T-helper 17 cell (primary cell): Measurements from ENCODE around the gene RPGRIP1L. TPM values are rescaled to one million over a fixed set of nuclear protein-coding genes. Genes with fewer than 3 reads are reported as not detected.

ENCODE experiments used
- ATAC-seq: fragments of 150-1000 bp; cut with Tn5 transposase; 2 replicates; pipeline ENCODE4 v1.10.0; 2021; ENCODE audit warnings: mild to moderate bottlenecking, moderate library complexity
- DNase-seq, 3 donors: peaks; one replicate each; pipeline versions ENCODE4 v3.0.0 to v3.0.0-alpha.2; 2020 to 2021
- H3K9me3 ChIP-seq: one replicate; pipeline ENCODE4 v1.7.0; 2013; ENCODE audit warnings: low read length, mild to moderate bottlenecking; ENCODE audit not compliant: control insufficient read depth, poor library complexity, severe bottlenecking
- H3K27ac Mint-ChIP-seq: one replicate; pipeline ENCODE4 v1.8.0; 2022; ENCODE audit warnings: mild to moderate bottlenecking, moderate library complexity, mixed read lengths
- H3K27me3 Mint-ChIP-seq: one replicate; pipeline ENCODE4 v1.8.0; 2022; ENCODE audit warnings: mixed read lengths
- H3K36me3 Mint-ChIP-seq: one replicate; pipeline ENCODE4 v1.8.0; 2022; ENCODE audit warnings: low read depth, mixed read lengths
- H3K4me1 Mint-ChIP-seq: one replicate; pipeline ENCODE4 v1.8.0; 2022; ENCODE audit warnings: mild to moderate bottlenecking, mixed read lengths
- H3K4me3 Mint-ChIP-seq: one replicate; pipeline ENCODE4 v1.8.0; 2022; ENCODE audit warnings: mild to moderate bottlenecking, moderate library complexity, mixed read lengths
- total RNA-seq, 4 donors: library from RNA in 2 of 4; stranded (reverse) in 2 of 4; gene quantifications; one replicate each; pipeline ENCODE4 v1.2.3 and lab custom pipeline; 2022 to 2026

Gene RPGRIP1L
- total RNA-seq, 2 donors from 2014 or later: 2.1 to 4.1 TPM

DNA sequence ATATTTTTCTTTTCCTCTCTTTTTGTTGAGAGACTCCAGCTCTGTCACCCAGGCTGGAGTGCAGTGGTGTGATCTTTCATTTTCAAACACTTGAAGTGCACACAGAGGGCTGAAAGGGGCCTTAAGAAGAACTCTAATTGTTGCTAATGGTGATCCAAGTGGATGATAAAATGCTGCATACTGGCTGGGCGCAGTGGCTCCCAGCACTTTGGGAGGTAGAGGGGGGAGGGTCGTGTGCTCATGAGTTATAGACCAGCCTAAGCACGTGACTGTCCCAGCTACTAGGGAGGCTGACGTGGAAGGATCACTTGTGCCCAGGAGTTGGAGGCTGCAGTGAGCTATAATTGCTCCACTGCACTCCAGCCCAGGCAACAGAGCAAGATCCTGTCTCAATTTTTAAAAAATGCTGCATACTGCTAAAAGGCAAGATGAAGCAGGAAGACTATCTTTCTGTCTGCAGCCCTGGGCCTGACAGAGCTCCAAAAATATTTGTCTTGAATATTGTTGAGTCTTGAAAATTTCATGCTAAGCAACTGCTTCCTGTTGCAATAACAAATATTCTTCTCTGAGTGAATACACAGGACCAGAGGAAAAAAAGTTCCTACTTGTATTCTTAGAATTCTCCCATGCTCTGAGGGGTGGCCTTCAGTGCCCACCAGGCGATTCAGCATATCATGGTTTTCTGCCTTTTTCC lies 137.0 kb downstream of the RPGRIP1L start:
- Mint-ChIP-seq H3K27ac (no peak overlapping the region), H3K36me3 (peaks cover 5% of the 10 kb centered on the region), H3K4me3 (no peak overlapping the region), H3K4me1 (no peaks in the 10 kb centered on the region), H3K27me3 (peaks cover 8% of the 10 kb centered on the region)
- ATAC-seq (no peak), DNase-seq (no peak)
- H3K9me3 ChIP-seq: peaks cover 4% of the 10 kb centered on the region

DNA sequence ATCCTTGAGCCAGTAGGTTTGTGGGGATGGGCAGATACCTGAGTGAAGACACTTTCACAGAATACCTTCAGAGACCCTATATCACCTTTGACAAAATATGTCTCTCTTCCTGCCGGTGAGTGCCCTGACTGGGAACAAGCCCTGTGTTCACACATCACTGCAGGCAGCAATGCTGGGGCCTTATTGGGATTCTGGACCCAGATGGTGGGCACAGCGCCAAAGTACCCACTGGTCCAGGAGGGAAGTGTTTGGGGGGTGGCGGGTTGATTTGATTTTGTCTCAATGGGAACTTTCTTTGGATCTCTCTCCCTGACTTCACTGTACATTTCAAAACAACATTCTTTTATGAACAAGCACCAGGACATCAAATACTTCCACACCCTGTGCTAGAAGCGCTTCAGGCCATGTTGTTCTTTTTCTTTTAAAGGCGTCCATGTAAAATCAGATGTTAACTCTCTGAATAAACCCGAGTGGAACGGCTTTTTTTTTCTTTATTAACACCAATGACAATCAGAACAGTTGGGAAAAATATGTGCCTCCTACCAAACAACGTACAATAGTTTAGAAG lies 138.3 kb downstream of the RPGRIP1L start:
- DNase-seq (no peak), ATAC-seq (no peak)
- Mint-ChIP-seq H3K27ac (no peak overlapping the region), H3K27me3 (peaks cover 8% of the 10 kb centered on the region), H3K4me1 (no peaks in the 10 kb centered on the region), H3K4me3 (no peak overlapping the region), H3K36me3 (peaks cover 2% of the 10 kb centered on the region)
- no peaks in the 10 kb centered on the region for H3K9me3 ChIP-seq

DNA sequence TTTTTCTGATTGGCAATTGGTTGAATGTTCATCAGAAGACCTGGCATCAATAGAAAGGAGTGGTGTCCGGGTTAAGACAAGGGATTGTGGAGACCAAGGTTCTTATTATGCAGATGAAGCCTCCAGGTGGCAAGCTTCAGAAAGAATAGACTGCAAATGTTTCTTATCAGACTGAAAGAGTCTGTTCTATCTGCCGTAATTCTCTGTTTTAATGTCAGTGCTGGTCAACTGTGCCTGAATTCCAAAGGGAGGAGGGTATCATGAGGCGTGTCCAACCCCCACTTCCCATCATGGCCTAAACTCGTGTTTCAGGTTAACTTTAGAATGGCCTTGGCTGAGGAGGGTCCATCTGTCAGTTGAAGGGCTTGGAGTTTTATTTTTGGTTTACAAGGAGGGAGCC lies 140.2 kb downstream of the RPGRIP1L start:
- no peak overlapping the region for H3K27ac Mint-ChIP-seq
- H3K27me3 Mint-ChIP-seq: peaks cover 5% of the 10 kb centered on the region
- no peak for ATAC-seq
- no peak for DNase-seq
- no peak overlapping the region for H3K4me3 Mint-ChIP-seq
- H3K4me1 Mint-ChIP-seq: no peaks in the 10 kb centered on the region
- no peaks in the 10 kb centered on the region for H3K9me3 ChIP-seq
- peaks cover 2% of the 10 kb centered on the region for H3K36me3 Mint-ChIP-seq

DNA sequence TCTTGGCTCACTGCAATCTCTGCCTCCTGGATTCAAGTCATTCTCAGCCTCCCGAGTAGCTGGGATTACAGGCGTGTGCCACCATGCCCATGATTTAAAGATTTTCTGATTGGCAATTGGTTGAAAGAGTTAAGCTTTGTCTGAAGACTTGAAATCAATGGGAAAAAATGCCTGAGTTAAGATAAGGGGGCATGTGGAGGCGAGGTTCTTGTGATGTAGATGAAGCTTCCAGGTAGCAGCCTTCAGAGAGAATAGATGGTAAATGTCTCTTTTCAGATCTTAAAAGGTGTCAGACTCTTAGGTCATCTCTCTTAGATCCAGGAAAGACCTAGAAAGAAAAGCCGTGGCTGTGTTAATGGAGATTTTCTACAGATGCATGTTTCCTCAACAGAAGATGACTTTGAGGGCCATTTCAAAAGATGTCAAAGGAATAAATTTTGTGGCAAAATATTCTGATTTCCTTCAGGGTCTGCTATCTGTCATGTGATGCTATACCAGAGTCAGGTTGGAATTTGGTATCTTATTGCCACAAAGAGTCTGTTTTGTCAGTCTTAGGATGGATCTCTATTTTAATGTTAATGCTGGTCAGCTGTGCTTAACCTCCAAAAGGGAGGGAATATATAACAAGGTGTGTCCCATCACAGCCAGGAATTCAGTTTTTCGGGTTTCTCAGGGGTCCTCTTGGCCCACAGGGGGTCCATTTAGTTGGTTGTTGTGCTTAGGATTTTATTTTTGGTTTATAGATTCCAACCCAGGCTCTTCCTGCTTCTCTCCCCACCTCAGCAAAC lies 142.4 kb downstream of the RPGRIP1L start:
- ATAC-seq (no peak), DNase-seq (no peak)
- Mint-ChIP-seq H3K4me3 (no peak overlapping the region), H3K27ac (no peak overlapping the region), H3K4me1 (no peaks in the 10 kb centered on the region), H3K27me3 (peaks cover 5% of the 10 kb centered on the region), H3K36me3 (peaks cover 5% of the 10 kb centered on the region)
- H3K9me3 ChIP-seq: no peaks in the 10 kb centered on the region

DNA sequence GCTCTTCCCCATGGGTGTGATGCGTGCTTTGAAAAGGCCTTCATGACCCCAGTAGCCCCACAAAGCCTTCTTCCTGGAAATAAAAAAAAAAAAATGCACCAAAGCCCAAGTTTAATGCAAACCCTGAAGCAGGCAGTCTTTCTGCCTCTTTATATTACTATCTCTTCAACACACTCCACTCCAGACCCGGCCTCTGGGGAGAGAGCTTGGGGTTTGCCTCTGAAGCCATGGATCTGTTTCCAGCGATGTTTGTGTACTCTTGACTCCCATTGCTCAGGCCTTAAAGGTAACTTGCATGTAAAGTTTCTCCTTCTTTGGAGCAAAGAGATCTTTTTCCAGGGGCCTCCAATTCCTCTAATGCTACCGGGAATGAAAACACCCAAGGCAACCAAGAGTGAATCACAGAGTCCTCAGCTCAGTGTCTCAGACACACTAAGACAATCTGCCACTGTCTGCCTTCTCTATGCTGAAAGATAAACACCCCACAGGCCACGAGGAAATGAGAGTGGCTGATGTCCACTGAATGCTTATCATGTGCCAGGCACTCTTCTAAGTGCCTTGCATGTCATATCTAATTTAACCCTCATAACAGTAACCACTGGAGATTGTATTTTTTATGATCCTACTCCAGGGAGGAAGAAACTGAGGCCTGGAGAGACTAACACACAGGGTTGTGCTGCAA lies 144.2 kb downstream of the RPGRIP1L start:
- Mint-ChIP-seq H3K27ac (no peak overlapping the region), H3K4me1 (no peaks in the 10 kb centered on the region), H3K36me3 (peaks cover 5% of the 10 kb centered on the region), H3K4me3 (no peak overlapping the region), H3K27me3 (peaks cover 5% of the 10 kb centered on the region)
- no peak for DNase-seq
- H3K9me3 ChIP-seq: no peaks in the 10 kb centered on the region
- no peak for ATAC-seq

DNA sequence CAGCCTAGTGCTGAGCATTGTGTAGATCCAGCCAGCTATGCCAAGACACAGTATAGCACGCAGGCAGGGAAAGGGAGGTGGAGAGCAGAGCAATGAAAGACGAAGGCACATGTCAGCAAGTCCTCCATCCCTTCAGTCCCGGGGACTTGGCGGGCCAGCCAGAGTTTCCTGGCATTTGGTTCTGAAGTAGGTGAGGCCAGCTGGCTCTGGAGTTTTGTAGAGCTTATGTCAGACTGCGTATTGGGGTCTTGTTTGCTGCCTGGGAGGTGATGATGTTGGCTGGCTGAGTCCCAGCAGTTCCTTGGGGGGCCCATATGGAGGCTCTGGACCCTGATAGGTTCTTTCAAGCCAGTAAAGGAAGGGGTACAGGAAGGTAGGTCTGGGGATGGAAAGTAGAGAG lies 144.9 kb downstream of the RPGRIP1L start:
- no peak overlapping the region for H3K27ac Mint-ChIP-seq
- no peak overlapping the region for H3K4me3 Mint-ChIP-seq
- peaks cover 3% of the 10 kb centered on the region for H3K36me3 Mint-ChIP-seq
- ATAC-seq (no peak), DNase-seq (no peak)
- no peaks in the 10 kb centered on the region for H3K9me3 ChIP-seq
- H3K27me3 Mint-ChIP-seq: peaks cover 9% of the 10 kb centered on the region
- H3K4me1 Mint-ChIP-seq: no peaks in the 10 kb centered on the region

DNA sequence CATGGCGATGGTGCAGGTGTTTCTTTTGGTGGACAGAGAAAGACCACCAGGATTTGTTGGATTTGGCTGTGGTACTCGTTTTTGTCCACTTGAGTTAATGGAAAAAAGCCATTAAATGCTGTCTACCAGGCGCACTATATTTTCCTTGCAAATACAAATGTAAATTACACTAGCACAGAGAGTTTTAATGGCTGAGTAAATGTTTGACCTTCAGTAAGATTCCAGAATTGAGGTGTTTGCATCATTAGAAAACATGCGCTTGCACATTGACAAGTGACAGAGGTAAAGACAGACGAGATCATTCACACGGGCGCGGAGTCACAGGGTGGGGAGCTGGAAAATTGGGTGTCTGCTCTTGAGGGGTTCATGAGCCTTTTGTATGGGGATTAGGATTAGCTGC lies 147.1 kb downstream of the RPGRIP1L start:
- Mint-ChIP-seq H3K4me1 (no peaks in the 10 kb centered on the region), H3K27ac (no peak overlapping the region), H3K36me3 (peaks cover 2% of the 10 kb centered on the region), H3K27me3 (peaks cover 18% of the 10 kb centered on the region), H3K4me3 (no peak overlapping the region)
- H3K9me3 ChIP-seq: no peaks in the 10 kb centered on the region
- DNase-seq (no peak), ATAC-seq (no peak)

DNA sequence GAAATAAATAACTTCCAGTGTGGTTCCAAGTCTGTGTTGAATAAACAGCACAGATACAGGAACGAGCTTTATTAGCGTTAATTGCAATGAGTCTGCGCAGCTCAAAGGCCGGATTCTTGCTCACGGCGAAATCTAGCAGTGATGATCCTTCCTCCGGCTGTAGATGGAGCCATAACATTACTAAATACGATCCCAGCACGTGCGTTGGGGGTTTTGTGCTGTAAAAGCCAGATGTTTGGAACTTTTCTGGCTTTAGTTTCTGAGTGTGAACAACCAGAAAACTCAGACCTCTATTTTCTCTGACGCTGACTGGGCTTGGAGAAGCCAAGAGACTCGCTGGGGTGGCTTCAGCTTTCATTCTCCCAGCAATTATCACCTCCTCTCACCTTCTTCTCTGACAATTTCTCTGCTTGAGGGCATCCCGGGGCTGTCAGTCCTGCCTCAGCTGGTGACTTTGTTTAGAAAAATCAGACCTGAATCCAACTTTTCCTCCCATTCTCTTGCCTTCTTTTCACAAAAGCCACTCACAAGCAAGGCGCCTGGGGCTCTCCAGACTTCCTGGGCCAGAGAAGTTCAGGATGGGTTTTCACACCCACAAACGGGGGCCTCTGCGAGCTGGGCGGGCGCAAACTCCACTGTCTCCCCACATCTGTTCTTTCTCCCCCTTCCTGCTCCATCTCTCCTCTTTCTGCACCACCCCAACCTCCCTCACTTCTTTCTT lies 153.5 kb downstream of the RPGRIP1L start:
- Mint-ChIP-seq H3K36me3 (no peaks in the 10 kb centered on the region), H3K4me3 (no peak overlapping the region), H3K4me1 (peaks cover 8% of the 10 kb centered on the region), H3K27ac (peak overlapping the region; percentile 67), H3K27me3 (peaks cover 12% of the 10 kb centered on the region)
- DNase-seq: peak; percentile 16 to 34 (median 18)
- peak; percentile 81 for ATAC-seq
- no peaks in the 10 kb centered on the region for H3K9me3 ChIP-seq

Other genes starting within 250 kb of the RPGRIP1L start
- 10 to 100 TPM; 28.5 to 32.4 TPM for gene AKTIP, start 200.7 kb downstream of the RPGRIP1L start, total RNA-seq
- gene FTO, start 297 bp upstream of the RPGRIP1L start, total RNA-seq: 10 to 100 TPM; 53.0 to 53.3 TPM